HepG2 (cell line): Measurements from ENCODE around the gene ADM. TPM values are rescaled to one million over a fixed set of nuclear protein-coding genes. Genes with fewer than 3 reads are reported as not detected.

Source experiments
- ATAC-seq: fragments of 200-7000 bp; cut with Tn5 transposase; 3 replicates; pipeline ENCODE4 v1.9.1; 2020; ENCODE audit warnings: mild to moderate bottlenecking, moderate library complexity
- BruUV-seq: library from RNA; stranded (reverse); fragments of 400-500 nt; replicated peaks from 2 replicates; lab custom pipeline; 2021; lab: Mats Ljungman, UMichigan
- CTCF ChIA-PET: fragments of 300-600 bp; formaldehyde crosslinking; extraction: SDS; loops from one replicate; lab custom pipeline; 2021; ENCODE audit warnings: low total read pairs, inconsistent platforms, low intra/inter-chr PET ratio; lab: Yijun Ruan, JAX
- POLR2A ChIA-PET: fragments of 350-600 bp; sonication (Branson Sonifier 250); formaldehyde crosslinking; loops from one replicate; lab custom pipeline; 2020; ENCODE audit warnings: antibody characterized with exemption, inconsistent platforms; lab: Yijun Ruan, JAX
- DNase-seq: peaks from one replicate; pipeline ENCODE4 v3.0.0-alpha.2; 2015; ENCODE audit warnings: low spot score
- FAIRE-seq: peaks from 3 replicates; lab custom pipeline; 2011; peaks lifted over from hg19 to GRCh38; lab: Jason Lieb, UNC
- H2AFZ ChIP-seq: one replicate; pipeline ENCODE4 v1.6.1; 2011; ENCODE audit warnings: low read length, inconsistent platforms
- H3K27ac ChIP-seq: fragments of 300-600 bp; 3 replicates; pipeline ENCODE4 v1.8.0; 2011; ENCODE audit warnings: mixed run types, mild to moderate bottlenecking, mixed read lengths, low read length, inconsistent platforms; ENCODE audit not compliant: insufficient read depth; ENCODE audit errors: extremely low read length
- H3K27me3 ChIP-seq, 2 experiments: fragments of 200-600 bp in 1 of 2; 2 replicates in 1 of 2; 3 replicates in 1 of 2; pipeline versions ENCODE4 v1.6.0 to v1.8.0; 2011; ENCODE audit warnings: low read length in 2 of 2, mild to moderate bottlenecking in 2 of 2, moderate library complexity in 2 of 2, inconsistent platforms in 1 of 2; ENCODE audit not compliant: insufficient read depth in 2 of 2, control insufficient read depth in 1 of 2
- H3K36me3 ChIP-seq, 2 experiments: fragments of 200-600 bp in 1 of 2; replicated peaks in 1 of 2; 2 replicates in 1 of 2; 3 replicates in 1 of 2; pipeline versions ENCODE4 v1.5.1 to v1.8.0; 2011; ENCODE audit warnings: low read length in 2 of 2, inconsistent platforms in 1 of 2; ENCODE audit not compliant: insufficient read depth in 2 of 2, control insufficient read depth in 1 of 2
- H3K4me1 ChIP-seq: 2 replicates; pipeline ENCODE4 v1.5.1; 2012; ENCODE audit warnings: low read length, inconsistent platforms; ENCODE audit not compliant: insufficient read depth
- H3K4me2 ChIP-seq: 2 replicates; pipeline ENCODE4 v1.6.0; 2011; ENCODE audit warnings: low read depth, low read length, inconsistent platforms
- H3K4me3 ChIP-seq, 3 experiments: fragments of 200-600 bp in 1 of 3; sonication (generic), shearing (Covaris generic) in 1 of 3; replicated peaks in 1 of 3; 2 replicates each; pipeline ENCODE4 v1.5.1; 2011 to 2016; ENCODE audit warnings: low read length in 3 of 3, inconsistent platforms in 2 of 3, low read depth in 2 of 3, mild to moderate bottlenecking in 2 of 3, control low read depth in 1 of 3, mixed read lengths in 1 of 3; ENCODE audit not compliant: insufficient read depth in 1 of 3
- H3K79me2 ChIP-seq: one replicate; pipeline ENCODE4 v1.6.1; 2011; ENCODE audit warnings: low read length, inconsistent platforms; ENCODE audit not compliant: insufficient read depth
- H3K9ac ChIP-seq: 2 replicates; pipeline ENCODE4 v1.6.0; 2011; ENCODE audit warnings: mild to moderate bottlenecking, low read depth, low read length, inconsistent platforms; ENCODE audit not compliant: insufficient read depth
- H3K9me3 ChIP-seq: 2 replicates; pipeline ENCODE4 v1.5.1; 2012; ENCODE audit warnings: mild to moderate bottlenecking, low read length
- H4K20me1 ChIP-seq: 2 replicates; pipeline ENCODE4 v1.6.0; 2011; ENCODE audit warnings: inconsistent platforms, mild to moderate bottlenecking, low read length, moderate library complexity; ENCODE audit not compliant: insufficient read depth
- CBFB ChIP-seq: sonication (generic); formaldehyde crosslinking; IDR thresholded peaks from 2 replicates; pipeline ENCODE4 v1.4.0; 2020; ENCODE audit warnings: missing genetic modification reagents
- CC2D1A ChIP-seq: sonication (generic); formaldehyde crosslinking; IDR thresholded peaks from 2 replicates; pipeline ENCODE4 v1.8.1; 2023; ENCODE audit warnings: mild to moderate bottlenecking, missing genetic modification reagents
- CENPX ChIP-seq: sonication (generic); formaldehyde crosslinking; IDR thresholded peaks from 2 replicates; pipeline ENCODE4 v1.9.0; 2021; ENCODE audit warnings: mild to moderate bottlenecking, missing genetic modification reagents, moderate library complexity
- CHD4 ChIP-seq: fragments of 200-600 bp; sonication (generic); IDR thresholded peaks from 2 replicates; pipeline ENCODE4 v1.7.0; 2017; ENCODE audit warnings: mild to moderate bottlenecking, low read length, borderline replicate concordance
- CSRNP1 ChIP-seq: sonication (generic); formaldehyde crosslinking; IDR thresholded peaks from 2 replicates; pipeline ENCODE4 v1.8.1; 2023; ENCODE audit warnings: mild to moderate bottlenecking, missing genetic modification reagents
- E2F1 ChIP-seq: sonication (generic); formaldehyde crosslinking; IDR thresholded peaks from 2 replicates; pipeline ENCODE4 v1.5.0; 2020; ENCODE audit warnings: missing genetic modification reagents
- MXD3 ChIP-seq: IDR thresholded peaks from 2 replicates; pipeline ENCODE4 v1.6.1; 2016; ENCODE audit warnings: mild to moderate bottlenecking, missing biosample characterization, missing genetic modification reagents
- PLRG1 ChIP-seq: fragments of 450-650 bp; conservative IDR thresholded peaks from 2 replicates; pipeline ENCODE4 v1.6.1; 2016
- SALL2 ChIP-seq: sonication (generic); formaldehyde crosslinking; IDR thresholded peaks from 2 replicates; pipeline ENCODE4 v1.8.1; 2023; ENCODE audit warnings: mild to moderate bottlenecking, missing genetic modification reagents, inconsistent platforms
- TEAD3 ChIP-seq: optimal IDR thresholded peaks from 2 replicates; pipeline ENCODE3; 2016; ENCODE audit warnings: borderline replicate concordance
- ZNF205 ChIP-seq: IDR thresholded peaks from 2 replicates; pipeline ENCODE4 v1.6.1; 2018; ENCODE audit warnings: missing biosample characterization, missing genetic modification reagents
- ZNF431 ChIP-seq: sonication (generic); formaldehyde crosslinking; IDR thresholded peaks from 2 replicates; pipeline ENCODE4 v1.9.0; 2022; ENCODE audit warnings: missing genetic modification reagents, low read depth, mild to moderate bottlenecking, borderline replicate concordance
- ZNF687 ChIP-seq: sonication (generic); formaldehyde crosslinking; IDR thresholded peaks from 2 replicates; pipeline ENCODE4 v1.5.1; 2020; ENCODE audit warnings: mild to moderate bottlenecking, missing genetic modification reagents, moderate library complexity
- WGBS: methylation state at CpG from one replicate; pipeline ENCODE4 v1.1.6; 2017; ENCODE audit warnings: low lambda C conversion rate; 5-methylcytosine and 5-hydroxymethylcytosine counted together
- in situ Hi-C: cut with HindIII; loops from 2 replicates; pipeline ENCODE4 v1.10.0; 2017; ENCODE audit warnings: low pct_unique_long_range_greater_than_20kb; ENCODE audit not compliant: extremely low pct_ligation_motif_present
- intact Hi-C: fragments of 100-400 bp; cut with micrococcal nuclease; formaldehyde crosslinking; loops from one replicate; pipeline ENCODE4 v1.10.0; 2022; ENCODE audit not compliant: unreplicated experiment
- polyA plus RNA-seq, 8 experiments: library from polyadenylated mRNA; depleted of rRNA in 3 of 8; stranded (reverse) in 7 of 8; unstranded in 1 of 8; fragments of >200 nt; fragmentation: Illumina TruSeq in 4 of 8; extraction: Trizol in 4 of 8; gene quantifications; 2 replicates each; pipeline versions ENCODE4 v1.2.1 to v1.2.3, GENCODE V29; 2011 to 2016; ENCODE audit warnings: low read depth in 4 of 8, missing spikeins in 1 of 8, mixed read lengths in 1 of 8; ENCODE audit not compliant: insufficient read depth in 1 of 8
- total RNA-seq, 5 experiments: library from RNA; depleted of rRNA; stranded (reverse); fragments of >200 nt; fragmentation: Illumina TruSeq; extraction: Trizol; gene quantifications; 2 replicates each; pipeline ENCODE4 v1.2.3, GENCODE V29; 2016; ENCODE audit warnings: low read depth in 1 of 5

Gene ADM
- total and polyA plus RNA-seq, 2 of the 13 experiments (the other 11 are each of a cell fraction or from before 2014, with no cell fraction given): 10.7 to 26.1 TPM

GRCh38 chr11:10293423-10294289, 11.2 kb upstream of the ADM start, which contains the start of gene SBF2 (continued):
- TF ChIP-seq E2F1 (CRISPR knock-in tag) (no peak), MXD3 (CRISPR knock-in tag) (0 out of 2 replicates have a peak, but pooled peaks have one; percentile 52), ZNF205 (CRISPR knock-in tag) (no peak), CC2D1A (CRISPR knock-in tag) (no peak), SALL2 (CRISPR knock-in tag) (peak; percentile 70; the same call in 1 of the 2 replicates), CENPX (no peak), PLRG1 (no peak)
- TF ChIP-seq, all 625 proteins: peak for 133

- DNase-seq (no peak), FAIRE-seq (no peak), ATAC-seq (peak; percentile 70)
- H3K27me3 ChIP-seq: no peaks in the 10 kb centered on the region; a peak in 1 of 5 replicates
- H3K9ac ChIP-seq: peak overlapping the region; percentile 79
- ChIA-PET POLR2A (interaction anchor here (1.2 to 12.1 kb wide), 2 partner anchors 10 to 32 kb away, joined by 5 to 221 read pairs; partner anchors contain the start of gene ADM), CTCF (no interaction called here)
- no peaks in the 10 kb centered on the region for H3K9me3 ChIP-seq
- peak overlapping the region; percentile 86 for H3K4me2 ChIP-seq
- H3K27ac ChIP-seq: peak overlapping the region; percentile 88
- intact Hi-C loops (loop anchor here (1.0 kb wide), 1 partner anchor 10 kb away; no protein-coding TSS in a partner anchor), in situ Hi-C loops (no loop called here)
- peak overlapping the region; percentile 54 for H2AFZ ChIP-seq
- H3K36me3 ChIP-seq: peaks cover 0 to 2% of the 10 kb centered on the region in 2 experiments; a peak in 1 of 5 replicates
- BruUV-seq: TSS peak; percentile 84
- no peaks in the 10 kb centered on the region for H4K20me1 ChIP-seq
- peaks cover 53% of the 10 kb centered on the region for H3K4me1 ChIP-seq
- peak overlapping the region; percentile 89 to 96 (median 90) for H3K4me3 ChIP-seq
- WGBS: 0% methylated on average over 8 of the region's 45 CpGs
- H3K79me2 ChIP-seq: peaks cover 43% of the 10 kb centered on the region
- TF ChIP-seq CHD4 (no peak), CBFB (CRISPR knock-in tag) (no peak), CSRNP1 (CRISPR knock-in tag) (0 out of 2 replicates have a peak, but pooled peaks have one; percentile 4), TEAD3 (CRISPR knock-in tag) (peak; percentile 9), ZNF431 (0 out of 2 replicates have a peak, but pooled peaks have one; percentile 29), ZNF687 (peak; percentile 76)
These were observed 10.5 kb upstream of the ADM start for GRCh38 chr11:10294290-10294953.
